Measurements from ENCODE around the gene L2HGDH. TPM values are rescaled to one million over a fixed set of nuclear protein-coding genes. Genes with fewer than 3 reads are reported as not detected.

L2HGDH gene
- total RNA-seq, 2 experiments from 2014 or later: 9.7 to 10.0 TPM

DNA sequence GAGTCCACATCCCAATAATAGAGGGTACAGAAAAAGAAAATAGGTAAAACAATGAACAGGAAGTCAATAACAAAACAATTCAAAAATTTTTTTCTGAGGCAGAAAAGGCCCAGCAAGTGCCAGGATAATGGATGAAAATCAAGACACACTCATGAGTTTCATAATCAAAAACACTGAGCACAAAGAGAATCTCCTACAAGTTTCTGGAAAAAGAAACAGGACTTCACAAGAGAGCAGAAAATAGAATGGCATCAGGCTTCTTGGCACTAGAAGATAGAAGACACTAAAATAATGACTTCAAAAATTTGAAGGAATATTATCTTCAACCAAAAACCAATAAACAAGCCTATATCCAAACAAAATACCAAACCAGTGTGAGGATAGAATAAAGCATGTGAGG lies 36.9 kb upstream of the L2HGDH start:
- no peak overlapping the region for H3K27ac Mint-ChIP-seq
- POLR2A ChIA-PET: no interaction called here
- no peaks in the 10 kb centered on the region for H3K27me3 Mint-ChIP-seq
- H3K4me1 Mint-ChIP-seq: peaks cover 6% of the 10 kb centered on the region
- CTCF ChIA-PET: interaction anchor here (1.2 kb wide), 1 partner anchor 28 kb away, joined by 5 read pairs; no protein-coding TSS in a partner anchor
- H3K36me3 Mint-ChIP-seq (ENCODE audit: low read depth): no peaks in the 10 kb centered on the region
- no peak for DNase-seq
- no peaks in the 10 kb centered on the region for H3K9me3 Mint-ChIP-seq
- no peak overlapping the region for H3K4me3 Mint-ChIP-seq

DNA sequence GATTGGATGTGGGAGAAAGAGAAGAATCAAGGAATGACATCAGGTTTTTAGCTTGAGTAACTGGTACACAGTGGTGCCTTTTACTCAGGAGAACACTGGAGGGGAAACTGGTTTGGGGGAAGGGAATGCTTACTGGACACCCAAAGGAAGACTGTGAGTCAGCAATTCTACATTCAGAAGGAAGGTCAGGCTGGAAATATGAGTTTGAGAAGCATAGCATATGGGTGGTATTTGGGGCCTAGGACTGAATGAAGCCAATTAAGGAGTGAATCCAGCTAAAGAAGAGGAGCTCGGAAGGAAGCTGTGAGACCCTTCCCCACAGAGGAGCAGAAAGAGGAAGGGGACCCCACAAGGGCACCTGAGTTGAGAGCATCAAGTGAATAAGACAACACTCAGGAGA lies 35.5 kb upstream of the L2HGDH start:
- Mint-ChIP-seq H3K4me3 (no peak overlapping the region), H3K36me3 (ENCODE audit: low read depth) (no peaks in the 10 kb centered on the region), H3K27me3 (no peaks in the 10 kb centered on the region), H3K4me1 (peaks cover 13% of the 10 kb centered on the region), H3K9me3 (no peaks in the 10 kb centered on the region), H3K27ac (no peak overlapping the region)
- POLR2A ChIA-PET: interaction anchor here (1.1 kb wide), 1 partner anchor 16 kb away, joined by 3 read pairs; no protein-coding TSS in a partner anchor
- CTCF ChIA-PET: interaction anchor here (1.2 to 1.5 kb wide), 2 partner anchors 26 to 27 kb away, joined by 4 to 5 read pairs; no protein-coding TSS in a partner anchor
- no peak for DNase-seq

DNA sequence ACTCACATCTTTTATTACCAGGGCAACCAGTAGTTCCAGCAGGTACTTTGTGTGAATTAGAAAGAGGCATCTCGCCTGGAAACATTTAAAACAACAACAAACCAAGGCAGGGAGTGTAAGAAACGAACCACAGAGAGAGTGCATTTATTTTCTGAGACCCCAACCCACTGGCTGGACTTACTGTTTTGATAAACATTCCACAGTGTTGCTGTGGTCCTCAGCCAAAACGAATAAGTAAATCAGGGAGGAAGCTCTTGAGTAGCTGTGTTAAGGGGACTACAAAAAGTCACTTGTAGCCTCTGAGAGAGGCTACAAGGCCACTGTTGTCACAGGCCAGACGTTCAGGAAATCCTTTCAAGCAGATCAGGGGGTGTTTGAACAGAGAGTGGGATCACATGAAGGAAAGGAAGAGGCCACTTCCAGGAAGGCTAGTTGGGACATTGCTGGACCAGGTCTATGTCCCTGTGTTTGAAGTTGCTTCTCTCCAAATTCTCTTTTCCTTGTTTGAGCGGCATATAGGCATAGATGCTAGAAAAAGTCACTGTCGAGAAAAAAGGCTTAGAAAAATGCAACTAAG lies 33.9 kb upstream of the L2HGDH start:
- ChIA-PET POLR2A (interaction anchor here (2.8 kb wide), 1 partner anchor 18 kb away, joined by 11 read pairs; no protein-coding TSS in a partner anchor), CTCF (interaction anchor here (0.9 to 1.5 kb wide), 3 partner anchors 23 to 25 kb away, joined by 3 to 4 read pairs (median 3); no protein-coding TSS in a partner anchor)
- no peak for DNase-seq
- Mint-ChIP-seq H3K27ac (no peak overlapping the region), H3K36me3 (ENCODE audit: low read depth) (no peaks in the 10 kb centered on the region), H3K27me3 (no peaks in the 10 kb centered on the region), H3K9me3 (no peaks in the 10 kb centered on the region), H3K4me3 (no peak overlapping the region), H3K4me1 (peaks cover 13% of the 10 kb centered on the region)

DNA sequence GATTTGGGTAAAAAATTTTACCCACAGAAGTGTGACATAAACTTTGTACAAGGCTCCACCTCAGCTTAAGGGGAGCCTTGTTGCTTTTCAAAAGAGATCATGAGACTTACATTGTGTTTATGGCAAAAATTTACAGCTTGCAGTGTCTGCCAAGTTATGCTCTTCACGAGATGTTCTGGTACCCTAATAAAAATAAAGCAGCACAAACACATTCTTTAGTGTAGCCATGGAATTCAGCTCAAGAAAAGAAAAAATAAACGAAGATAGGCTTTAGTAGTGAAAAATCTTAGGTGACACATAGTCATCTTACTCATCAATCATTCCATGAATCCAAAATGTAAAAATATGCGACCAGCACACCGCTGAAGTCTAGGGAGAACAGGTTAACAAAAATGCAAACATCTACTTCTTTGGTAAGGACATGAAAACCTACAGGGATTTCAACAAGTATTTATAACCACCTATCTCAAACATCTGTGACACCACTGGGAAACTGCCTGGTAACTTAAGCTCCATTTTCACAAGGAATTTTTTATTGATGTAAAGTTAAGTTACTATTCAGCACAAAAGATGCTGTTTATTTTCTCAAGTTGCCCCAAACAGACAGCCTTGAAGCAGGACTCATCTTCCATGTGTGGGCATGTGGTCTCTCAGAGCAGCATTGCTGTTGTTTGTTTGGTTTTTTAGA lies 33.0 kb upstream of the L2HGDH start:
- no peaks in the 10 kb centered on the region for H3K9me3 Mint-ChIP-seq

DNA sequence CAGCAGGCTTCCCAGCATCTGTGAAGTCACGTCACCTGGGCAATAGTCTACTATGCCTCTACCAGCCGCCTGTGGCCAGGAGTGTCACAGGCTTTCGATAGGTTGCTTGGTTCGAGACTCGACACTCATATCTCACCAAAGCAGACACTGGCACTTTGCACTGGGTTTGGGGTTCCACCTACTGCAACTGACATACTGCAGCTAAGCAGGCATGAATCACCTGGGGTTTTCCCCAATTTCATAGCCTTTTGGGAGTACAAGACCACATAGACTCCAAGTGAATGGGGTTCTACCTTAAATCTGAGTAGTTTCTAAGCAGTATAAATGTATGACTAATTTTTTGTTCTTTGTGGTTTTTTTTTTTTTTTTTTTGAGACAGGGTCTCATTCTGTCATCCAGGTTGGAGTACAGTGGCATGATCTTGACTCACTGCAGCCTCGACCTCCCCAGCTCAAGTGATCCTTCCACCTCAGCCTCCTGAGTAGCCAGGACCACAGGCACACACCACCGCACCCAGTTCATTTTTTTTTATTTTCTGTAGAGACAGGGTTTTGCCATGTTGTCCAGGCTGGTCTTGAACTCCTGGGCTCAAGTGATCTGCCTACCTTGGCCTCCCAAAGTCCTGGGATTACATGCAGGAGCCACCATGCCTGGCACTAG lies 32.2 kb upstream of the L2HGDH start:
- DNase-seq: peak; percentile 44
- no peaks in the 10 kb centered on the region for H3K36me3 Mint-ChIP-seq (ENCODE audit: low read depth)
- H3K4me1 Mint-ChIP-seq: peaks cover 13% of the 10 kb centered on the region
- no peaks in the 10 kb centered on the region for H3K9me3 Mint-ChIP-seq
- POLR2A ChIA-PET: interaction anchor here (2.8 kb wide), 1 partner anchor 19 kb away, joined by 11 read pairs; no protein-coding TSS in a partner anchor
- no peak overlapping the region for H3K27ac Mint-ChIP-seq
- no peaks in the 10 kb centered on the region for H3K27me3 Mint-ChIP-seq
- H3K4me3 Mint-ChIP-seq: no peak overlapping the region
- CTCF ChIA-PET: interaction anchor here (1.1 kb wide), 1 partner anchor 10 kb away, joined by 3 read pairs; no protein-coding TSS in a partner anchor

More for the DNA sequence above, 33.0 kb upstream of the L2HGDH start:
- Mint-ChIP-seq H3K4me3 (no peak overlapping the region), H3K4me1 (peaks cover 13% of the 10 kb centered on the region), H3K27me3 (no peaks in the 10 kb centered on the region), H3K27ac (no peak overlapping the region), H3K36me3 (ENCODE audit: low read depth) (no peaks in the 10 kb centered on the region)
- POLR2A ChIA-PET: interaction anchor here (2.8 kb wide), 1 partner anchor 18 kb away, joined by 11 read pairs; no protein-coding TSS in a partner anchor
- CTCF ChIA-PET: interaction anchor here (1.1 to 1.4 kb wide), 2 partner anchors 11 to 24 kb away, joined by 3 read pairs; no protein-coding TSS in a partner anchor
- no peak for DNase-seq

DNA sequence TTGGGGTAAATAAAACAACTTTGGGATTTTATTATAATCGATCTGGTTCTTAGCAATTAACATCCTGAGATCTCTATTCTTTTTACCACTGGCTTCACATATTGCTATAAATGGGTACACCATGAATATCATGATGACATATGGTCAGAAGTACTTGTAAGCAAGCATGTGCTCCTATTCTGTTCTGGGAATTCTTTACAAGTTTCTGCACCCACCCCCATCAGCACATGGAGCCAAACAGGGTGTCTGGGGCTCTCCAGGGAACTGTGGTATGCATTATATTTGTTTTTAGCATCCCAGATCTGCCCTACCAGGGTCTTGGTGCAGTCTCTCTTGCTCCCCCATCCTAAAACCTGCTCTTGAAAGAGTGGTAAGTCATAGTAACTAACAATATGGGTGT lies 31.4 kb upstream of the L2HGDH start:
- no peaks in the 10 kb centered on the region for H3K9me3 Mint-ChIP-seq
- H3K27ac Mint-ChIP-seq: no peak overlapping the region
- H3K27me3 Mint-ChIP-seq: no peaks in the 10 kb centered on the region
- H3K4me3 Mint-ChIP-seq: no peak overlapping the region
- H3K4me1 Mint-ChIP-seq: peaks cover 13% of the 10 kb centered on the region
- no peak for DNase-seq
- POLR2A ChIA-PET: interaction anchor here (2.8 kb wide), 1 partner anchor 20 kb away, joined by 11 read pairs; no protein-coding TSS in a partner anchor
- H3K36me3 Mint-ChIP-seq (ENCODE audit: low read depth): no peaks in the 10 kb centered on the region
- CTCF ChIA-PET: no interaction called here

DNA sequence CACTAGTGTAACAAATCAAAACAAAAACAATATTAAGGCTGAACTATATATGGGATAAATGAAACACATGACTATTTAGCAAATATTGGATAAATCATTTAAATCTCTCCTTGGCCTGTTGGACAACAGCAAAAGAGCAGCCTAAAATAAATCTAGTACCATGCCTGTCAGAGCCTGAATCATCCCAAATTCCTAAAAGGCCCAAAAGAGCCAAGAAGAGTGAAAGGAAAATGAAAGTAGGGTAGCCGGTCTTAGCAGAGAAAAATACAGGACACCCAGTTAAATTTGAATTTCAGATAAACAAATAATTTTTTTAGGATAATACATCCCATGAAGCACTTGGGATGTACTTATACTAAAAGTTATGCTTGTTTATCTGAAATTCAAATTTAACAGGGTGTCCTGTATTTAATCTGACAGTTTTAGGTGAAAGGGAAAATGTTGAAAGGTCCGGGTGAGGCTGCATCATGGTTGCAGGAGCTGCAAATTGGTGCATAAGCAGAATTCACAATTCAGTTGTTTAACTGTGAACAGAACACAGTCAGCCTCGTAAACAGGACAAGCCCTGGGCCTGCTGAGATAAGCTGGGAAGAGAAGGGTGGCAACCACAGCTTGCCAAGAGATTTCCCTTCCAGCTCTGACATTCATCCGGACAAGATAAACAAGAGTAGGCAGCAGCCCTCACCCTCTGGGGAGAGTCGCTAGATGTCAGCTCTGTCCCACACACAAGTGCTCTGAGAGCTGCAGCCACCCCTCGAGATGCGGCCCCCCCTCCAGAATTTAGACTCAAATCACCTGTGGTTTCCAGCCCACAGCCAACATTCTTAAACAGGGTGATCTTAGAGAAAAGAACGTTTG lies 30.4 kb upstream of the L2HGDH start:
- Mint-ChIP-seq H3K36me3 (ENCODE audit: low read depth) (no peaks in the 10 kb centered on the region), H3K9me3 (no peaks in the 10 kb centered on the region), H3K27ac (no peak overlapping the region), H3K27me3 (no peaks in the 10 kb centered on the region), H3K4me3 (no peak overlapping the region), H3K4me1 (peaks cover 13% of the 10 kb centered on the region)
- no peak for DNase-seq
- POLR2A ChIA-PET: interaction anchor here (1.6 kb wide), 1 partner anchor 13 kb away, joined by 4 read pairs; no protein-coding TSS in a partner anchor
- CTCF ChIA-PET: interaction anchor here (0.9 kb wide), 1 partner anchor 190 kb away, joined by 3 read pairs; the partner anchor contains the start of gene MAP4K5

DNA sequence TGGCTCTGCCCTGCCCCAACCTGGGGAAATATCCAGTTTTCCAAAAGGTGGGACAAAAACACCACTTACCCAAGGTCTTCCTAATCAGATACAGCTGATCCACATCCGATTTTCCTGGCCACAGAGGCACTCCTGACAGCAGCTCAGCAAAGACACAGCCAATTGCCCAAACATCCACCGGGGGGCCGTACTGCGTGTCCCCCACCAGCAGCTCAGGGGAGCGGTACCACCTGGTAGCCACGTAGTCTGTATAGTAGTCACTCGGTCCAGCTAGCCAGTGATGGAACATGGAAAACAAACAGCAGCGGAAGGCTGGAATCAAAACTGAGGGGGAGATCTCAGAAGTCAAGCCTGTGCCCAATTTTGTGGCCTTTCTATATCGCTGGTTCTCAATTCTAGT lies 28.9 kb upstream of the L2HGDH start:
- Mint-ChIP-seq H3K36me3 (ENCODE audit: low read depth) (no peaks in the 10 kb centered on the region), H3K27ac (no peak overlapping the region), H3K27me3 (no peaks in the 10 kb centered on the region), H3K4me3 (no peak overlapping the region), H3K4me1 (peaks cover 20% of the 10 kb centered on the region), H3K9me3 (no peaks in the 10 kb centered on the region)
- ChIA-PET CTCF (no interaction called here), POLR2A (no interaction called here)
- DNase-seq: no peak

DNA sequence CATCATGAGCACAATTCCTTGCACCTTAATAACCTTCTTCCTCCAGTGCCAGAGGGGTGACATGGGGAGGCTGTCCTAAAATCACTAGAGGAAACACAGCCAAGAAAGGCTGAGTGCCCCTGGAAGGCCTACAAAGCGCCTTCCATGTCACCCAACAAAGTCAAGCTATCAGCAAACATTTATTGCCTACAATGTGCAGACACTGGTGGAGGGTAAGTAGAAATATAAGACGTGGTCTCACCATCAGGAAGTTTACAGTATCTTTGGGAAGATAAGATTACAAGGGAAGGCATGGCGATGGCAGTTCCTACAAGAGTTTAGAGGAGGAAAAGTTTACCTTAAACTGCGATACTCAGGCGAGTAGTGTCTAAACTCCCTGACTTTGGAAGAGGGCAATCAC lies 28.0 kb upstream of the L2HGDH start:
- ChIA-PET POLR2A (no interaction called here), CTCF (no interaction called here)
- H3K4me3 Mint-ChIP-seq: no peak overlapping the region
- peaks cover 22% of the 10 kb centered on the region for H3K4me1 Mint-ChIP-seq
- no peak for DNase-seq
- no peaks in the 10 kb centered on the region for H3K9me3 Mint-ChIP-seq
- H3K27ac Mint-ChIP-seq: no peak overlapping the region
- no peaks in the 10 kb centered on the region for H3K27me3 Mint-ChIP-seq
- H3K36me3 Mint-ChIP-seq (ENCODE audit: low read depth): no peaks in the 10 kb centered on the region

DNA sequence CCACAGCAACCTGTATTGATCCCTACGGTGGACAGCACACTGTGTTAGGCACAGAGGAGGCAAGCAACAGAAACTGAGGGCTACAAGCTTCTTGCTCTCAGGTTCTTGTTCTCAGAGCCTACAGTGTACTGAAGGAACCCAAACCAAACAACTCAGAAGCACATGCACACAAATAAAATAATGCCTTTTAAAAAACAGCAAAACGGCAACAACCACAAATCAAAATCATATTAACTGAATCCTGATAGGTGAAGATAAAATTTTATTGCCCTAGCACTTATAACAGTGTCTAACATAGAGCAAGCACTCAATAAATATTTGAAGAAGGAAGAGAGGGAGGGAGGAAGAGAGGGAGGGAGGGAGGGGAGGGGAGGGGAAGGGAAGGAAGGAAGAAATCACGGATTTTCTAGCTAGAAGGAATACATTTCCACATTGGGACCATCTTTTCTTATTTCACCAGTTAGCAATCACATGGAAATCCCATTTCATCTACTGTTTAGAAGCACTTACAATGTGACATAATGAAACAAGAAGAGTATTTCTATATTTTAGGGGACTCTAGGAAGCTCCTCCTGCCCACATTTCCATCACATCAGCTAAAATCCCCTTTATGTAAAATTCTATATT lies 27.3 kb upstream of the L2HGDH start:
- Mint-ChIP-seq H3K9me3 (no peaks in the 10 kb centered on the region), H3K27ac (no peak overlapping the region), H3K36me3 (ENCODE audit: low read depth) (no peaks in the 10 kb centered on the region), H3K4me1 (peaks cover 19% of the 10 kb centered on the region), H3K27me3 (no peaks in the 10 kb centered on the region), H3K4me3 (no peak overlapping the region)
- POLR2A ChIA-PET: no interaction called here
- no peak for DNase-seq
- CTCF ChIA-PET: no interaction called here

DNA sequence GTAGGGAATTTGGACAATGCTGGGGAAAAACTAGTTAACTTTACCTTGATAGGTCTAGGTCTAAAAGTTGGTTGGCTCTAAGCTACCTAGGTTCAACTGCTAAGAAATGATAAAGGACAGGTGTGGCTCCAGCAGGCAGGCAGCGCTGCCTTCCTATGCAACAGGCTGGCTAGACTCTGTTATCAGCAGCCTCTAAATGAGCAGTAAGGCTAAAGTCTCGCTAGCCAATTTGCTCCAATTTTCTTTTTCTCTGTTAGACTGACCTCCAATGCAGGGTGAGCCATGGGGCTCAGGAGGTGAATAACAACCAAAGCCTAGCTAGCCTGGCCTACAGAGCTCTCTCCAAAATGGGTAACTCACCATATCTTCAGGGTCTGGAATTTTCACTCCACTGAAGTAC lies 26.6 kb upstream of the L2HGDH start:
- ChIA-PET CTCF (interaction anchor here (1.5 kb wide), 1 partner anchor 18 kb away, joined by 6 read pairs; no protein-coding TSS in a partner anchor), POLR2A (no interaction called here)
- H3K4me1 Mint-ChIP-seq: peaks cover 13% of the 10 kb centered on the region
- no peak for DNase-seq
- H3K36me3 Mint-ChIP-seq (ENCODE audit: low read depth): no peaks in the 10 kb centered on the region
- no peaks in the 10 kb centered on the region for H3K9me3 Mint-ChIP-seq
- no peak overlapping the region for H3K27ac Mint-ChIP-seq
- no peaks in the 10 kb centered on the region for H3K27me3 Mint-ChIP-seq
- H3K4me3 Mint-ChIP-seq: no peak overlapping the region

Data from activated CD4-positive, alpha-beta memory T cell treated with anti-CD3 and anti-CD28 coated beads, Interleukin-2, amount 10 ng/mL, durations not matched to agents 7 days and 5 days (primary cell).